Activated naive CD4-positive, alpha-beta T cell treated with anti-CD3 and anti-CD28 coated beads, Interleukin-2, amount 10 ng/mL, durations not matched to agents 7 days and 5 days (primary cell): ENCODE results near the gene CALM1.

Experiments used
- CTCF ChIA-PET: fragments of 350-600 bp; sonication (Branson Sonifier 250); formaldehyde crosslinking; loops from one replicate; lab custom pipeline; 2021; ENCODE audit warnings: antibody characterized with exemption; lab: Charles Lee
- DNase-seq: peaks from one replicate; pipeline ENCODE4 v3.0.0-alpha.2; 2020
- H3K27ac Mint-ChIP-seq: one replicate; pipeline ENCODE4 v1.8.0; 2021; ENCODE audit warnings: mild to moderate bottlenecking, moderate library complexity, mixed read lengths
- H3K27me3 Mint-ChIP-seq: one replicate; pipeline ENCODE4 v1.8.0; 2021; ENCODE audit warnings: mild to moderate bottlenecking, mixed read lengths
- H3K36me3 Mint-ChIP-seq: one replicate; pipeline ENCODE4 v1.8.0; 2021; ENCODE audit warnings: mixed read lengths
- H3K4me1 Mint-ChIP-seq: one replicate; pipeline ENCODE4 v1.8.0; 2021; ENCODE audit warnings: mixed read lengths
- H3K4me3 Mint-ChIP-seq: one replicate; pipeline ENCODE4 v1.8.0; 2021; ENCODE audit warnings: mild to moderate bottlenecking, moderate library complexity, mixed read lengths
- H3K9me3 Mint-ChIP-seq: one replicate; pipeline ENCODE4 v1.8.0; 2021; ENCODE audit warnings: mixed read lengths

Gene CALM1

DNA sequence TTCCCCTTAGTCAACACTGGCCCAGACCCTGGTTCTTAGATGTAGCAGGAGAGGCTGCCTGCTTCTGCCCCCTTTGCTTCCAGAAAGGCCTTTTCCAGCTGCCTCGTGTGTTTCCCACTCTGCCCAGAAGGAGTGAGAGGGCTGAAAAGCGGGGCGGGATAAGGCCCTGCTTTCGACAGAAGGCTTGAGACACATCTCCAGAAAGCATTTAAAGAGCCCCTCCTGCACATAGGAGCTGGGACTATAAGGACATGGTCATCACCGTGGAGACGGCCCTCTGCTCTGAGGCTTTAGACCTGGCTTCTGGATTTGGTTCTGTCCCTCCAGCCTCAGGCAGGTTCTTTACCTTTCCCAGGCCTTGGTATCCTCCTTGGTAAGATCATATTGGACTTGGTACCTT is 11.9 kb downstream of the CALM1 start:
- CTCF ChIA-PET: interaction anchor here (1.4 to 2.5 kb wide), 2 partner anchors 9 to 289 kb away, joined by 6 to 9 read pairs; no protein-coding TSS in a partner anchor
- peaks cover 11% of the 10 kb centered on the region for H3K4me1 Mint-ChIP-seq
- H3K36me3 Mint-ChIP-seq: peaks cover 40% of the 10 kb centered on the region
- no peak overlapping the region for H3K4me3 Mint-ChIP-seq
- no peak for DNase-seq
- no peaks in the 10 kb centered on the region for H3K9me3 Mint-ChIP-seq
- H3K27me3 Mint-ChIP-seq: no peaks in the 10 kb centered on the region
- H3K27ac Mint-ChIP-seq: no peak overlapping the region

GRCh38 chr14:90409209-90409730 is 12.4 kb downstream of the CALM1 start:
- no peak for DNase-seq
- Mint-ChIP-seq H3K36me3 (peaks cover 34% of the 10 kb centered on the region), H3K27me3 (no peaks in the 10 kb centered on the region), H3K27ac (no peak overlapping the region), H3K4me1 (peaks cover 8% of the 10 kb centered on the region), H3K4me3 (no peak overlapping the region), H3K9me3 (no peaks in the 10 kb centered on the region)
- CTCF ChIA-PET: interaction anchor here (0.7 to 2.5 kb wide), 4 partner anchors 10 to 288 kb away, joined by 3 to 9 read pairs (median 4); no protein-coding TSS in a partner anchor

GRCh38 chr14:90412058-90412457 is 15.2 kb downstream of the CALM1 start:
- H3K9me3 Mint-ChIP-seq: no peaks in the 10 kb centered on the region
- no peak for DNase-seq
- peaks cover 10% of the 10 kb centered on the region for H3K36me3 Mint-ChIP-seq
- H3K4me3 Mint-ChIP-seq: no peak overlapping the region
- no peak overlapping the region for H3K27ac Mint-ChIP-seq
- CTCF ChIA-PET: interaction anchor here (1.1 kb wide), 1 partner anchor 346 kb away, joined by 3 read pairs; no protein-coding TSS in a partner anchor
- H3K4me1 Mint-ChIP-seq: no peaks in the 10 kb centered on the region
- peaks cover 5% of the 10 kb centered on the region for H3K27me3 Mint-ChIP-seq

- Mint-ChIP-seq H3K9me3 (no peaks in the 10 kb centered on the region), H3K4me3 (no peak overlapping the region), H3K27me3 (peaks cover 5% of the 10 kb centered on the region), H3K27ac (no peak overlapping the region), H3K4me1 (no peaks in the 10 kb centered on the region), H3K36me3 (no peaks in the 10 kb centered on the region)
- no peak for DNase-seq
- CTCF ChIA-PET: interaction anchor here (1.1 kb wide), 1 partner anchor 9 kb away, joined by 3 read pairs; no protein-coding TSS in a partner anchor
These were observed 19.9 kb downstream of the CALM1 start for GRCh38 chr14:90416720-90417119.

GRCh38 chr14:90418053-90418452 is 21.2 kb downstream of the CALM1 start:
- no peaks in the 10 kb centered on the region for H3K4me1 Mint-ChIP-seq
- CTCF ChIA-PET: interaction anchor here (1.6 kb wide), 1 partner anchor 341 kb away, joined by 4 read pairs; no protein-coding TSS in a partner anchor
- peaks cover 5% of the 10 kb centered on the region for H3K27me3 Mint-ChIP-seq
- H3K4me3 Mint-ChIP-seq: no peak overlapping the region
- no peak for DNase-seq
- H3K27ac Mint-ChIP-seq: no peak overlapping the region
- no peaks in the 10 kb centered on the region for H3K9me3 Mint-ChIP-seq
- no peaks in the 10 kb centered on the region for H3K36me3 Mint-ChIP-seq

- CTCF ChIA-PET: interaction anchor here (1.6 kb wide), 1 partner anchor 340 kb away, joined by 4 read pairs; no protein-coding TSS in a partner anchor
- H3K4me3 Mint-ChIP-seq: no peak overlapping the region
These were observed 22.4 kb downstream of the CALM1 start for GRCh38 chr14:90419200-90419599.

GRCh38 chr14:90421001-90421631 is 24.3 kb downstream of the CALM1 start:
- H3K27me3 Mint-ChIP-seq: peaks cover 5% of the 10 kb centered on the region
- no peak overlapping the region for H3K27ac Mint-ChIP-seq
- no peaks in the 10 kb centered on the region for H3K4me1 Mint-ChIP-seq
- H3K9me3 Mint-ChIP-seq: no peaks in the 10 kb centered on the region
- no peak overlapping the region for H3K4me3 Mint-ChIP-seq
- DNase-seq: no peak
- CTCF ChIA-PET: no interaction called here
- no peaks in the 10 kb centered on the region for H3K36me3 Mint-ChIP-seq

More at GRCh38 chr14:90419200-90419599, 22.4 kb downstream of the CALM1 start:
- DNase-seq: no peak
- Mint-ChIP-seq H3K36me3 (no peaks in the 10 kb centered on the region), H3K27ac (no peak overlapping the region), H3K9me3 (no peaks in the 10 kb centered on the region), H3K4me1 (no peaks in the 10 kb centered on the region), H3K27me3 (peaks cover 5% of the 10 kb centered on the region)

GRCh38 chr14:90421632-90422020 is 24.8 kb downstream of the CALM1 start:
- no peak overlapping the region for H3K4me3 Mint-ChIP-seq
- H3K27me3 Mint-ChIP-seq: peaks cover 9% of the 10 kb centered on the region
- H3K9me3 Mint-ChIP-seq: no peaks in the 10 kb centered on the region
- no peak overlapping the region for H3K27ac Mint-ChIP-seq
- no peaks in the 10 kb centered on the region for H3K4me1 Mint-ChIP-seq
- no peaks in the 10 kb centered on the region for H3K36me3 Mint-ChIP-seq
- DNase-seq: no peak
- CTCF ChIA-PET: no interaction called here

- CTCF ChIA-PET: no interaction called here
These were observed 26.3 kb downstream of the CALM1 start for GRCh38 chr14:90423166-90423565.

DNA sequence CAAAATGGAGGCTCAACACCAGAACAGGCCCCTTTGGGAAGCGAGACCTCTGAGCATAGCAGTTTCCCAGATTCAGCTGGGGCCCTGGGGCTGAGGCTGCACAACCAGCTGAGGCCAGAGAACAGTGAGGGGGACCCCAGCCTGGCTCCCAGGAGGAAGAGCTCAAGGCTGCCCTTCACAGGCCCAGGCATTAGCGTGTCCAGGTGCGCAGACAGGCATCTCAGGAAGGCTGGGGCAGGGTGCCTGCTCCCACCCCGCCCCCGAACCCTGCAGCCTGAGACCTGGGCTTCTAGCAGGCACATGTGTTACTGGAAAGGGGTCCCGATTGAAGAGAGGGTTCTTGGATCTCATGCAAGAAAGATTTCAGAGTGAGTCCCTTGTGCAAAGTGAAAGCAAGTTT is 27.2 kb downstream of the CALM1 start:
- no peaks in the 10 kb centered on the region for H3K36me3 Mint-ChIP-seq
- no peak for DNase-seq
- CTCF ChIA-PET: no interaction called here
- no peaks in the 10 kb centered on the region for H3K4me1 Mint-ChIP-seq
- no peak overlapping the region for H3K4me3 Mint-ChIP-seq
- no peaks in the 10 kb centered on the region for H3K9me3 Mint-ChIP-seq
- peaks cover 5% of the 10 kb centered on the region for H3K27me3 Mint-ChIP-seq
- H3K27ac Mint-ChIP-seq: no peak overlapping the region

More at GRCh38 chr14:90423166-90423565, 26.3 kb downstream of the CALM1 start:
- no peak overlapping the region for H3K4me3 Mint-ChIP-seq
- DNase-seq: no peak
- H3K9me3 Mint-ChIP-seq: no peaks in the 10 kb centered on the region
- no peaks in the 10 kb centered on the region for H3K36me3 Mint-ChIP-seq
- H3K27me3 Mint-ChIP-seq: peaks cover 5% of the 10 kb centered on the region
- H3K4me1 Mint-ChIP-seq: no peaks in the 10 kb centered on the region
- H3K27ac Mint-ChIP-seq: no peak overlapping the region

- no peaks in the 10 kb centered on the region for H3K4me1 Mint-ChIP-seq
- H3K27me3 Mint-ChIP-seq: peaks cover 5% of the 10 kb centered on the region
- no peaks in the 10 kb centered on the region for H3K36me3 Mint-ChIP-seq
- CTCF ChIA-PET: no interaction called here
- no peak overlapping the region for H3K27ac Mint-ChIP-seq
- no peak overlapping the region for H3K4me3 Mint-ChIP-seq
- H3K9me3 Mint-ChIP-seq: no peaks in the 10 kb centered on the region
- no peak for DNase-seq
These were observed 28.0 kb downstream of the CALM1 start for GRCh38 chr14:90424686-90425372.

DNA sequence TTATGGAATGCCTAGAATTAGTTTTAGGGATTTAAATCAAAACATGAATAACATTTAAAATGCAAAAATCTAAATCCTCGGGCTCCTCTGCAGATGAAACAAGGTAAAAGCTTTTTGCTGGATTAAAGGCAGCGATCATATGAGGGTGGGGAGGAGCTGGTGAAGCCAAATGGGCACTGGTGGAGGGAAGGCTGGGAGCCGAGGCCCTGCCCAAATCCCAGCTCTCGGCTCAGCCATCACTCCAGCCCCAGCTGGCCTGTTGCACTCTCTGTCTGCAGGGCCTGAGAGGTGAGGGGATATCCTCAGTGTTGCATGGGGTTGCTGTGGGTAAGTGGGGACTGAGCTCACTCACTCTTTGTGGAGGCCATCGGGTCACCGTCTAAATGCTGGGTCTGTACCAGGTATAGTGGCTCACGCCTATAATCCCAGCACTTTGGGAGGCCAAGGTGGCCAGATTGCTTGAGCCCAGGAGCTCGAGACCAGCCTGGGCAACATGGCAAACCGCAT is 28.6 kb downstream of the CALM1 start:
- H3K4me1 Mint-ChIP-seq: no peaks in the 10 kb centered on the region
- CTCF ChIA-PET: no interaction called here
- peaks cover 5% of the 10 kb centered on the region for H3K27me3 Mint-ChIP-seq
- H3K36me3 Mint-ChIP-seq: no peaks in the 10 kb centered on the region
- no peaks in the 10 kb centered on the region for H3K9me3 Mint-ChIP-seq
- no peak for DNase-seq
- H3K27ac Mint-ChIP-seq: no peak overlapping the region
- H3K4me3 Mint-ChIP-seq: no peak overlapping the region

DNA sequence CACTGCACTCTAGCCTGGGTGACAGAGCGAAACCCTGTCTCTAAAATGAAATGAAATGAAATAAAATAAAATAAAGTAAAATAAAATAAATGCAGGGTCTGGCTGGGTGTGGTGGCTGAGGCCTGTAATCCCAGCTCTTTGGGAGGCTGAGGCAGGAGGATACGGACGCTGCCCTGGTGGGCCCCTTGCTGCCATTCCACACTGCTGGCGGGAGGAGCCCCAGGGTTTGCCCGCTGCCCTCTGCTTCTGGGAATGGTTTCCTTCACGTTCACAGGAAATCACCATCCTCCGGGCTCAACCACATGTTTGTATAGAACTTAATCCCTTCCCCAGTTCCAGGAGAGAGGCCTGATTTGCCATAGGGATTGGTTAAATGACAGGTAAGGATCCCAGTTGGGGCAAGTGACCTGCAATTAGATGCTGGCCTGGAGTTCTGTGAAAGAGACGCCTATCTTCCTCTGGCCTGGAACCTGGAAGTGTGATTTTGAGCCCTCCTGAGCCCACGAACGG is 29.3 kb downstream of the CALM1 start:
- H3K9me3 Mint-ChIP-seq: no peaks in the 10 kb centered on the region
- CTCF ChIA-PET: no interaction called here
- H3K4me3 Mint-ChIP-seq: no peak overlapping the region

GRCh38 chr14:90426663-90427062 is 29.8 kb downstream of the CALM1 start:
- no peaks in the 10 kb centered on the region for H3K4me1 Mint-ChIP-seq
- no peaks in the 10 kb centered on the region for H3K36me3 Mint-ChIP-seq
- H3K4me3 Mint-ChIP-seq: no peak overlapping the region
- no peaks in the 10 kb centered on the region for H3K9me3 Mint-ChIP-seq
- no peak for DNase-seq
- H3K27ac Mint-ChIP-seq: no peak overlapping the region
- CTCF ChIA-PET: no interaction called here
- peaks cover 5% of the 10 kb centered on the region for H3K27me3 Mint-ChIP-seq

More for the DNA sequence above, 29.3 kb downstream of the CALM1 start:
- Mint-ChIP-seq H3K27ac (no peak overlapping the region), H3K27me3 (peaks cover 5% of the 10 kb centered on the region), H3K36me3 (no peaks in the 10 kb centered on the region), H3K4me1 (no peaks in the 10 kb centered on the region)
- no peak for DNase-seq
